AML-193 (cell line): ENCODE data around the gene FAM83G.

Experiments
- DNase-seq, 2 experiments: peaks; one replicate each; lab custom pipeline; 2025; lab: John Stamatoyannopoulos, UW

FAM83G gene

DNA sequence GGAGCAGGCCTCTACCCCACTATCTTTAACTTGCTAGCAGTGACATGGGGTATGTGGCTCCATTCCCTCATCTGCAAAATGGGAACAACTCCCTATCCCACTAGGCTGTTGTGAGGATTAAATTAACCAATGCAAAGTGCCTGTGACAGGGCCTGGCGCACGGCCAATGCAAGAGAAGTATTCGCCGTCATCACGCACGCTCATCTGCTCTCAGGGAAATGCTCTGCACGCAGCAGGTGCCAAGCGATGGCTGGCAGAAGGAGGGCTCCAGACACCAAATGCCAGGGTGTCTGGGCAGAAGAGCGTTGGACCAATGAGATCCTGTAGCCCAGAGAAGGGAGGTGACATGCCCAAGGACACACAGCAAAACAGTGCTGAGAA is 17.3 kb downstream of the FAM83G start:
- DNase-seq = no peak

- no peak for DNase-seq
Observed at GRCh38 chr17:18986541-18987229, 17.9 kb downstream of the FAM83G start.

DNA sequence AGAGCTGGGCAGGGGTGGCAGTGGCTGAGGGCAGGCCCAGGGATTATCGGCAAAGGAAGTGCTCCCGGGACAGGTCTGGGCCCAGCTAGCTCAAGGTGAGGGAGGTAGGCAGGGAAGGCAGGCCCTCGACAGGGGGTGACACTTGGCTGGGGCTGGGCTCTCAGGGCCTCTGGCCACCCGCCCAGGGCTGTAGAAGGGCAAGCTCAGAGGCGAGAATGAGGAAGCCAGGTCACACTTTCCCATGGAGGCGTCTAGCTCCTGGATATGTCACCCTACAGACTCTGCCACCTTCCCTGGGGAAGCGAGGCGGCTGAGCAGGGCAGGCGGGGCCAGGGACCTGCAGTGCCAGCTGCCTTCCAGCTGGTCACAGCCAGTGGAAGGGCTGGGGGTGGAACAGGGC is 19.1 kb downstream of the FAM83G start:
- DNase-seq = no peak

- no peak for DNase-seq
Observed at GRCh38 chr17:18984273-18985114, 20.1 kb downstream of the FAM83G start.

- DNase-seq = no peak
Observed at GRCh38 chr17:18981642-18982424, 22.7 kb downstream of the FAM83G start.

DNA sequence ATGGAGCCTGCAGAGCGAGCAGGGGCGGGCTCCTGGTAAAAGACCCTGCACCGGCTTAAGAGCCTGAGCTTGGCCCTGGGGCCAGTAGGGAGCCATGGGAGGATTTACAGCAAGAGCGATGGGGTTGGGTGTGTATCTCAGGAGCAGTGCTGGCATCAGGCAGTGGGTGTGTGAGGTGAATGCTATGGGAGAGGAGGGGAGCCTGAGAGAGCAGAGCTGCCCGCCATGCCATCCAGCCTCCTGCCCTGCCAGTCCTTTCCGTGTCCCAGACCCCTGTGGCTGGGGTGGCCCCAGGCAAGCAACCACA is 23.3 kb downstream of the FAM83G start:
- DNase-seq = no peak

DNA sequence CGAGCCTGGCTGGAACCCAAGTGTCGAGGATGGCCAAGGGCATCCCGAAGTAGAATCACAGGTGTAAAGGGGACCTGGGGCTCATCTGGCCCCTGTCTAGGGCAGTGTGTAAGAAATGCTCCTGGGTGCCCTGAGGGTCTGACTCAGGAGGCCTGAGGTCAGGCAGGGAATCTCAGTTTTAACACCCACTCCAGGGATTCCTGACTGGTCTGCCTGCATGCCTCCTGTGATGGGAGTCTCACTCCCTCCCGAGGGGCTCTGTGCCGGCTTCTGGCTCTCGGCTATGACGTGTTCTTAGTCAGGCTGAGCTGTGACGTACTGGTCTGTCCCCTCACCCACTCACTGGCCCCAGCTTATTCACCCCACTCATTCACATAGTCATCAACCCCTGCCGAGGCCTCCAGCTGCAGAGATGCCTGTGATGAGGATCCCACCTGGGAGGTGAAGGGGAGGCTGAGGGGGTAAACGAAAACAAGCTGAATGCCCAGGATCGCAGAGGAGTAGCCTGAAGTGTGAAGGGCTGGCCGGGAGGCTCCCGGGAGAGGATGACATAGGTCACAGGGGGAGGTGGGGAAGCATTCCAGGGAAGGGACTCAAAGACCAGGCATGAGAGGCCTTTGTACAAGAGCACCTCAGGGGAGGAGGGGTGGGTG is 23.8 kb downstream of the FAM83G start:
- no peak for DNase-seq

- DNase-seq = no peak
Observed at GRCh38 chr17:18978655-18979054, 25.9 kb downstream of the FAM83G start.

GRCh38 chr17:18978050-18978449 is 26.5 kb downstream of the FAM83G start:
- no peak for DNase-seq

DNA sequence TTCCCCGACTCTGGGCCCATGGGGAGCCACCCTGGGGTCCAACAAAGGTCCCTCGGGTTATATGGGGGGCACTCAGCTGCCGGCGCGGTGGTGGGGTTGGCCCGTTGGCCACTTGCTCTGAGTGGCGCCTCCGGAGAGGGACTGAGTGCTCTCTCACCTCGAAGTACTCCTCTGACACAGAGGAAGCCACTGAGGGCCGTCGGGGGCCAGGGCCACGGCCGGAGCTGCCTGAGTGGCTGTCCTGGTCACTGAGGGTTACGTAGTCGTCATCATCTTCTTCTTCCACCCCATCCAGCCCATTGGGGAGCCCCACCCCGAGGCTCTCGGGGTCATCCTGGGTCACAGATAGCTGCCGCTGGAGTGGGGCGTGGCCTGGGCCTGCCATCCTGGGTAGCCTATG is 26.9 kb downstream of the FAM83G start:
- no peak for DNase-seq

- DNase-seq = no peak
Observed at GRCh38 chr17:18977021-18977420, 27.5 kb downstream of the FAM83G start.

DNA sequence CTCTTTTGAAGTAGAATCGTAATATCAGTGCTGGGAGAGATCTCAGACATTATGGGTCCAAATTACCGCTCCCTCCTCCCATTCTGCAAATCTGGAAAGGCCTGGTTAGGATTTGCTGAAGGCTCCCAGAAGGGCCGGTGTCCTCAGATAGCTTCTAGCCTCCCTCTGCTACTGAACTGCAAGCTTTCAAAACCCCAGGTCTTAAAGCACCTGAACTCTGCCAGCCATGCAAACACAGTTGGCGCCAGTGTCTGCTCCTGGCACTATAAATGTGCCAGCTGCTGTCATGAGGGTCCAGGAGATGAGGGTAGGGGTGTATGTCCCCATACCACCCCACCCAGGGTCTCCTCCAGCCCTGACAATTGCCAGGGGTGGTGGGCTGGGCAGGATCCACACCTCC is 28.4 kb downstream of the FAM83G start:
- no peak for DNase-seq

- no peak for DNase-seq
Observed at GRCh38 chr17:18975597-18975996, 29.0 kb downstream of the FAM83G start.

DNA sequence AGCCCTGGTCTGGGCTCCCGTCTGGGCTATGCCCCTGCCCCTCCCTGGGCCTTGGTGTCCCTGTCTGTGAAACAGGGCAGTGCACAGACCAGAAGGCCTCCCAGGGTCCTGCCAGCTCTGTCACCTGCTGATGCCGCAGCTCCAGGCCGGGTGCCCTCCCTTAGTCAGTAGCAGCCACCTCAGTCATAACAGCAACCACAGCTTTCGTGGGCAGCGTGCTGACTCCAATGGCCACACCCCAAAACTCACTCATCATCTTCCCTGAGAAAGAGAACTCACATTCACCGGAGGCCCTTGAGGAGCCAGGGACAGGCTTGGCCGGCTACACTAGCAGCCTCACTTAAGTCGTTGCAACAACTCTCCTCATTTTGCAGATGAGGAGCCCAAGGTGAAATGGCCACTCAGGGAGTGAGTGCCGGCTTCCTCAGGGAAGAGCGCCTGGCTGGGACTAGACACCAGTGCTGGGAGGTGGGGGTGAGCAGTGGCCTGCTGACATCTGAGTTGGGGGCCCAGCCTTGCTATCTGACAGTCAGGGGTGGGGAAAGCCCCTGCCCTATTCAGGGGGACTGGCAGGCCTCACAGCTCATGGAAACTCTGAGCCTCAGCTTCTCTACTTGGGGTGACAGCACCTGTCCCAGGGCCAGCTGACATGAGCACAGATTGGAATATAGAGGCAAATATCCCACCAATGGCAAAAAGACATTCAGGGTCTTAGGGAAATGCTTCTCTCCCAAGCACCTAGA is 30.0 kb downstream of the FAM83G start:
- DNase-seq = no peak

GRCh38 chr17:18971801-18972200 is 32.8 kb downstream of the FAM83G start:
- DNase-seq = no peak

- DNase-seq = no peak
Observed at GRCh38 chr17:18970582-18971480, 33.7 kb downstream of the FAM83G start.

DNA sequence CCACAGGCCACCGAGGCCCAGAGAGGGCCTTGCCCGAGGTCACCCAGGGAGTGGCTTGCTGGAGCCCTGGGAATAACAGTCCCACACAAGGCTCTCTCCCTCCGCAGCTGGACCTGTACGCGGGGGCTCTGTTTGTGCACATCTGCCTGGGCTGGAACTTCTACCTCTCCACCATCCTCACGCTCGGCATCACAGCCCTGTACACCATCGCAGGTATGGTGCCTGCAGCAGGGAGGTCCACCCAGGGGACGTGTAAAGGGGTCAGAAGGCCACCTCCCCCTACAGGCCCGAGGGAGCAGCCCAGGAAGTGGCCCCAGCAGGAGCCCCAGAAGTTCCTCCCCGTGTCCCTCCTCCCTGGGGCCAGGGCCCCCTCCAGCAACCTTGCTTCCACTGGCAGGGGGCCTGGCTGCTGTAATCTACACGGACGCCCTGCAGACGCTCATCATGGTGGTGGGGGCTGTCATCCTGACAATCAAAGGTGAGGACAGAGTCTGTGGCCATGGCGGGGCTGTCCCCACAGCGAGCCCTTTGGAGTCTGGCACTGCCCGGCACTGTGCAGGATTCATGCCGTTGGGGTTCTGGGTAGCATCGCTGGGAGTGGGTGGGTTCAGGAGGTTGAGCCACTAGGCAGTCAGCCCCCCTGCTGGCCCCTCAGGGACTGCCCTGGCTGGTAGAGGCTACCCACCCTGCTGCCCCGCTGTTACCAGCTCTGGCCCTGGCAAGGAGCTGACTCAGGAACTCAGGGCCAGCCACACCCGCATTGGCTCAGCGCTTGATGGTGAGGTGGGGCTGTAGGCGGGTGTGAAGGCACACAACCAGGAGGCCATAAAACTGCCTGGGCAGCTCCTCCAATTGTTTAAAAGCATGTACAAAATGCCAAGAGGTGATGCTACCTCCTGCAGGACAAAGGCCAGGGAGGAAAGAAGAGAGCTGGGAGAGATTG is 35.3 kb downstream of the FAM83G start:
- DNase-seq = no peak

DNA sequence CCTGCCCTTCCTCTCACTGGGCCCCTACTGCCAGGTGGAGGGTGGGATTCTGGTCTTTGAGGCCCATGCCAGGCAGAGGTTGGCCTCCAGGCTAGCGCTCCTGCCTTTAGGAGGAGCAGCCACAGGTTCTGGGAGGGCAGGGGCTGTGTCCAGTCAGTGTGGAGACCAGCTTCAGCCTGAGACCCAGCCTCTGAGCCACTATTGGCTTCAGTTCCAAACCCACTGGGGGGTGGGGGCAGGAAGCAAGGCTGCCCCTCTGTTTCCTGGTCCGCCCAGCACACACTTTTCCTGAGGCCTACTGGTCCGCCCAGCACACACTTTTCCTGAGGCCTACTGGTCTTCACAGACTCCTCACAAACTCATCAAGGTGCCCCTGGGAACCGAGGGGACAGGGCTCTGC is 36.2 kb downstream of the FAM83G start:
- DNase-seq = no peak

- DNase-seq = no peak
Observed at GRCh38 chr17:18967916-18968315, 36.6 kb downstream of the FAM83G start.
